ENCODE results near the gene STKLD1.
A peak's percentile ranks its signal among the peaks of the same experiment; 100 is the strongest.
"Not testable (repeated sequence)": the region's sequence is repeated elsewhere in the genome, so short reads cannot be mapped to it uniquely, and the experiment has no call there.

The STKLD1 gene

GRCh38 chr9:133375724-133376654 is at the start of gene STKLD1, which contains the start of gene SURF4:
STKLD1 (plus strand) TSS chr9:133376366; CDS start chr9:133376474, 108 bp downstream.
SURF4 (minus strand) TSS chr9:133376060; CDS start chr9:133375969, 91 bp downstream.
- ChIA-PET POLR2A (interaction anchor here (0.6 to 2.7 kb wide), 4 partner anchors 9 to 378 kb away, joined by 3 to 13 read pairs (median 8); partner anchors contain the start of genes MED22 and RPL7A), CTCF (interaction anchor here (0.6 to 1.4 kb wide), 5 partner anchors 10 to 618 kb away, joined by 3 to 4 read pairs (median 3); no protein-coding TSS in a partner anchor)
- peak within 1 kb of the TSS; percentile 83 for H3K4me3 ChIP-seq (ENCODE audit: low read depth, low read length)
- TF ChIP-seq, protein P1, sequence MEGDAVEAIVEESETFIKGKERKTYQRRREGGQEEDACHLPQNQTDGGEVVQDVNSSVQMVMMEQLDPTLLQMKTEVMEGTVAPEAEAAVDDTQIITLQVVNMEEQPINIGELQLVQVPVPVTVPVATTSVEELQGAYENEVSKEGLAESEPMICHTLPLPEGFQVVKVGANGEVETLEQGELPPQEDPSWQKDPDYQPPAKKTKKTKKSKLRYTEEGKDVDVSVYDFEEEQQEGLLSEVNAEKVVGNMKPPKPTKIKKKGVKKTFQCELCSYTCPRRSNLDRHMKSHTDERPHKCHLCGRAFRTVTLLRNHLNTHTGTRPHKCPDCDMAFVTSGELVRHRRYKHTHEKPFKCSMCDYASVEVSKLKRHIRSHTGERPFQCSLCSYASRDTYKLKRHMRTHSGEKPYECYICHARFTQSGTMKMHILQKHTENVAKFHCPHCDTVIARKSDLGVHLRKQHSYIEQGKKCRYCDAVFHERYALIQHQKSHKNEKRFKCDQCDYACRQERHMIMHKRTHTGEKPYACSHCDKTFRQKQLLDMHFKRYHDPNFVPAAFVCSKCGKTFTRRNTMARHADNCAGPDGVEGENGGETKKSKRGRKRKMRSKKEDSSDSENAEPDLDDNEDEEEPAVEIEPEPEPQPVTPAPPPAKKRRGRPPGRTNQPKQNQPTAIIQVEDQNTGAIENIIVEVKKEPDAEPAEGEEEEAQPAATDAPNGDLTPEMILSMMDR (IDR thresholded peaks at IDR 0.05; ENCODE audit: insufficient read depth, low read length, missing control alignments): no peak
- DNase-seq (ENCODE audit: low read depth, low spot score): peak; percentile 50

- POLR2A ChIA-PET; H3K4me3 ChIP-seq (ENCODE audit: low read depth, low read length); DNase-seq (ENCODE audit: low read depth, low spot score): not testable (repeated sequence)
- CTCF ChIA-PET: interaction anchor here (4.3 kb wide), 1 partner anchor 140 kb away, joined by 62 read pairs; no protein-coding TSS in a partner anchor
Observed at GRCh38 chr9:133327021-133327420, 49.1 kb upstream of the STKLD1 start.

GRCh38 chr9:133327834-133328484 is 48.2 kb upstream of the STKLD1 start:
- POLR2A ChIA-PET: no interaction called here
- no peak for DNase-seq (ENCODE audit: low read depth, low spot score)

GRCh38 chr9:133329306-133330156 is 46.6 kb upstream of the STKLD1 start:
- TF ChIP-seq, protein P1 (IDR thresholded peaks at IDR 0.05; ENCODE audit: insufficient read depth, low read length, missing control alignments): peak; percentile 45
- POLR2A ChIA-PET; H3K4me3 ChIP-seq (ENCODE audit: low read depth, low read length); DNase-seq (ENCODE audit: low read depth, low spot score): not testable (repeated sequence)
- CTCF ChIA-PET: interaction anchor here (0.9 to 4.3 kb wide), 12 partner anchors 9 to 308 kb away, joined by 3 to 62 read pairs (median 4); no protein-coding TSS in a partner anchor

More at GRCh38 chr9:133327834-133328484, 48.2 kb upstream of the STKLD1 start:
- H3K4me3 ChIP-seq (ENCODE audit: low read depth, low read length): no peak overlapping the region
- CTCF ChIA-PET: interaction anchor here (4.3 kb wide), 2 partner anchors 140 to 146 kb away, joined by 37 to 62 read pairs; no protein-coding TSS in a partner anchor
- TF ChIP-seq, protein P1 (IDR thresholded peaks at IDR 0.05; ENCODE audit: insufficient read depth, low read length, missing control alignments): no peak

DNA sequence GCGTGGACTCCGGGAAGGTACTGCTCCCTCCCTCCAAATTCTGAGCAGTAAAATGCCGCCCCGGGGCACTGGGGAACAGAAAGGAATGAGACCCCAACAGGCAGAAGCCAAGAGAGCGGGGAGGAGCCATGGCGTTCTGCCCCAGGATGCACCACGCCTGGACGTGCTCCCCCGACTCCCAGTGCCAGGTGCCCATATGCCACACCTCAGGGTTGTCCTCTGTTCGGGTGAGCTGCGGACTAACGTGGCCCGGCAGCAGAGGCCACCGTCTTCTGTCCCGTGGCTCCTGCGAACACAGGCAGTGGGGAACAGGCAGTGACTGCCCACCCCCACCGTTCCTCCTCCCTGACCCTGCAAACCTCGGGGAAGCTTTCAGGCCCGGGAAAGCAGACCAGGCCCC is 44.9 kb upstream of the STKLD1 start:
- TF ChIP-seq, protein P1 (IDR thresholded peaks at IDR 0.05; ENCODE audit: insufficient read depth, low read length, missing control alignments): no peak
- ChIA-PET POLR2A (no interaction called here), CTCF (interaction anchor here (0.8 to 4.3 kb wide), 6 partner anchors 10 to 154 kb away, joined by 3 to 62 read pairs (median 6); no protein-coding TSS in a partner anchor)

More for the DNA sequence above, 44.9 kb upstream of the STKLD1 start:
- H3K4me3 ChIP-seq (ENCODE audit: low read depth, low read length): no peak overlapping the region
- no peak for DNase-seq (ENCODE audit: low read depth, low spot score)

Data from AG04449 (cell line).